GM18907 (cell line): ENCODE measurements around the gene LYPLA2.
"Not testable (repeated sequence)": the region's sequence is repeated elsewhere in the genome, so short reads cannot be mapped to it uniquely, and the experiment has no call there.

Source experiments
- ATAC-seq: cut with Tn5 transposase; IDR thresholded peaks from one replicate; pipeline ENCODE4 v1.9.1; 2021; ENCODE audit warnings: mild to moderate bottlenecking, moderate library complexity; ENCODE audit not compliant: unreplicated experiment

The LYPLA2 gene

DNA sequence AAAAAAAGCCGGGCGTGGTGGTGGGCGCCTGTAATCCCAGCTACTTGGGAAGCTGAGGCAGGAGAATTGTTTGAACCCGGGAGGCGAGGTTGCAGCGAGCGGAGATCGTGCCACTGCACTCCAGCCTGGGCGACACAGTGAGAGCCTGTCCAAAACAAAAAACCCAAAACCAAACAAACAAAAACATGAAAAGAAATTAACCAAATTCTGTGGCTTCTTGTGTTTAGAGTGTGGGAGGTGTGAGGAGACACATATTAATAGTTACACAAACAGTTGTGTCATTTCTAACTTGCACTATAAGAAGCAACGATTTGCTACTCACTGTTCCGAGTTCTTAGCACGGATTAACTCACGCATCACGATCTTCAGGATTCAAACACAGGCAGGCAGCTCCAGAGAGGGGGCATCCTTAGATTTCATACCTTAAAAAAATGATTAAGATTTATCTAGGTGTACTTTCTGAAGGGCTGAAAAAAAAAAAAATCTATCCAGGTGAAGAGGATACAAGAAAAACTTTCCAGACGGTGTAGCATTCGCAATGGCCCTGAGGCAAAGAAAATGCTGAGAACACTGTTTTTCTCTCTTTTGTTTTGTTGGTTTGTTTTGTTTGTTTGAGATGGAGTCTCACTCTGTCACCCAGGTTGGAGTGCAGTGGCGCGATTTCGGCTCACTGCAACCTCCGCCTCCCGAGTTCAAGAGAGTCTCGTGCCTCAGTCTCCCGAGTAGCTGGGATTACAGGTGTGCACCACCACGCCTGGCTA, 35.0 kb downstream of the LYPLA2 start:
- ATAC-seq, result peak; percentile 39

- not testable (repeated sequence) for ATAC-seq
Observed at GRCh38 chr1:23826590-23826989, 35.6 kb downstream of the LYPLA2 start.

- ATAC-seq, result no peak
Observed at GRCh38 chr1:23827717-23828116, 36.8 kb downstream of the LYPLA2 start.

DNA sequence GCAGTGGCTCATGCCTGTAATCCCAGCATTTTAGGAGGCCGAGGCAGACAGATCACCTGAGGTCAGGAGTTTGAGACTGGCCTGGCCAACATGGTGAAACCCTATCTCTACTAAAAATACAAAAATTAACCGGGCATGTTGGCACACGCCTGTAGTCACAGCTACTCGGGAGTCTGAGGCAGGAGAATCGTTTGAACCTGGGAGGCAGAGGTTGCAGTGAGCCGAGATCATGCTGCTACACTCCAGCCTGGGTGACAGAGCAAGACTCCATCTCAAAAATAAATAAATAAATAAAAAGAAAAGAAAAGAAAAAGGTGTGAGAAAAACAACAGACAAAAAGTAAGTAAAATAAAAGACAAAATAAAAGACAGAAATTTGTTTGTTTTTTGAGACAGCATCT, 43.2 kb downstream of the LYPLA2 start:
- ATAC-seq, result not testable (repeated sequence)

DNA sequence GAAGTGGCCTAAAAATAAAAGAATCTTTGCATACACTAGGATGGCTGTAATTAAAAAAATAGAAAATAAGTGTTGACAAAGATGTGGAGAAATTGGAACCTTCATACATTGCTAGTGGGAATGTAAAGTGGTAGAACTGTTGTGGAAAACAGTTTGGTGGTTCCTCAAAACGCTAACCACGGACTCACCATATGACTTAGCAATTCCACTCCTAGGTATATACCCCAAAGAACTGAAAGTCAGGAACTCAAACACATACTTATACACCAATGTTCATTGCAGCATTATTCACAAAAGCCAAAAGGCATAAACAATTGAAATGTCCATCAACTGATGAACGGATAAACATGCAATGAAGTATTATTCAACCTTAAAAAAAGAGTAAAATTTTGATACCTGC, 45.1 kb downstream of the LYPLA2 start:
- no peak for ATAC-seq

GRCh38 chr1:23837908-23838307, 47.0 kb downstream of the LYPLA2 start:
- no peak for ATAC-seq

DNA sequence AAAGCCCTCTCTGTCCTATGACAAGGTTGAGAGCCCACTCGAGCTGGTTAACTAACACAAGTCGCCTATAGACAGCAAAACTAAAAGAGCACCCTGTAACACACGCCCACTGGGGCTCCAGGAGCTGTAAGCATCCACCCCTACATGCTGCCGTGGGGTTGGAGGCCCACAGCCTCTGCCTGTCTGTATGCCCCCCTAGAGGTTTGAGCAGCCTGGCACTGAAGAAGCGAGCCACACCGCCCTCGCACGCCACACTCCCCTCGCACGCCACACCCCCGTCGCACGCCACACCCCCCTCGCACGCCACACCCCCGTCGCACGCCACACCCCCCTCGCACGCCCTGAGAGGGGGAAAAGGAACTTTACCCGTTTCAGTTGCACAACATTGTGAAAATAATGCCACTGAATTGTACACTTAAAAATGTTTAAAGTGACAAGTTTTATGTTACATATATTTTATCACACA, 47.5 kb downstream of the LYPLA2 start:
- ATAC-seq, result peak; percentile 67

DNA sequence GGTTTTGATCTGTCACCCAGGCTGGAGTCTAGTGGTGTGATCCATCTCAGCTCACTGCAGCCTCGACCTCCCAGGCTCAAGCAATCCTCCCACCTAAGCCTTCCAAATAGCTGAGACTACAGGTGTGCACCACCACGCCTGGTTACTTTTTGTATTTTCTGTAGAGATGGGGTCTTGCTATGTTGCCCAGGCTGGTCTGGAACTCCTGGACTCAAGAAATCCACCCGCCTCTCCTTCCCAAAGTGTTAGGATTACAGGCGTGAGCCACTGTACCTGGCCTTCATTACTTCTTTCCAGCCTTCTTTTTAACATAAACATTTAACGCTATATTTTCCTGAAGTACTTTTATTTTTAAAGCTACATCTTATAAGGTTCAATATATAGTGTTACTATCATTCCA, 52.7 kb downstream of the LYPLA2 start:
- ATAC-seq, result no peak
